Caco-2 (cell line): ENCODE measurements around the gene CALHM3. TPM values are rescaled to one million over a fixed set of nuclear protein-coding genes. Genes with fewer than 3 reads are reported as not detected.

ENCODE experiments used
- BruUV-seq: library from RNA; stranded (reverse); fragments of 400-500 nt; replicated peaks from 2 replicates; lab custom pipeline; 2021; lab: Mats Ljungman, UMichigan
- CTCF ChIA-PET: fragments of 300-600 bp; sonication (Branson Sonifier 250); formaldehyde crosslinking; loops from one replicate; lab custom pipeline; 2022; ENCODE audit warnings: antibody characterized with exemption; lab: Charles Lee
- POLR2A ChIA-PET: fragments of 300-600 bp; sonication (Branson Sonifier 250); formaldehyde crosslinking; loops from one replicate; lab custom pipeline; 2022; ENCODE audit warnings: antibody characterized with exemption; lab: Charles Lee
- DNase-seq, 2 experiments: peaks; one replicate each; pipeline versions ENCODE4 v3.0.0 to v3.0.0-alpha.2; 2020 to 2022
- H3K27me3 ChIP-seq: replicated peaks from 2 replicates; pipeline ENCODE4 v1.6.0; 2011; ENCODE audit warnings: low read length; ENCODE audit not compliant: control insufficient read depth, insufficient read depth
- H3K36me3 ChIP-seq: 2 replicates; pipeline ENCODE4 v1.5.1; 2011; ENCODE audit warnings: low read length; ENCODE audit not compliant: control insufficient read depth, insufficient read depth
- H3K4me1 ChIP-seq: fragments of 250-450 bp; sonication (Bioruptor Pico); 2 replicates; pipeline ENCODE4 v1.5.1; 2020; ENCODE audit warnings: mild to moderate bottlenecking
- H3K4me3 ChIP-seq: 2 replicates; pipeline ENCODE4 v1.5.1; 2011; ENCODE audit warnings: low read depth, mild to moderate bottlenecking, control low read depth, low read length
- H3K9me3 ChIP-seq: fragments of 250-450 bp; sonication (Bioruptor Pico); 2 replicates; pipeline ENCODE4 v1.5.1; 2020; ENCODE audit warnings: mild to moderate bottlenecking, moderate library complexity
- H3K27ac Mint-ChIP-seq: one replicate; pipeline ENCODE4 v1.8.0; 2022; ENCODE audit warnings: mixed read lengths; ENCODE audit not compliant: unreplicated experiment
- H3K27me3 Mint-ChIP-seq: one replicate; pipeline ENCODE4 v1.8.0; 2022; ENCODE audit warnings: mixed read lengths; ENCODE audit not compliant: insufficient read depth, unreplicated experiment
- H3K36me3 Mint-ChIP-seq: one replicate; pipeline ENCODE4 v1.8.0; 2022; ENCODE audit warnings: mild to moderate bottlenecking, mixed read lengths; ENCODE audit not compliant: insufficient read depth, unreplicated experiment
- H3K4me1 Mint-ChIP-seq: one replicate; pipeline ENCODE4 v1.8.0; 2022; ENCODE audit warnings: low read depth, mixed read lengths; ENCODE audit not compliant: unreplicated experiment
- H3K4me3 Mint-ChIP-seq: one replicate; pipeline ENCODE4 v1.8.0; 2022; ENCODE audit warnings: mild to moderate bottlenecking, moderate library complexity, mixed read lengths; ENCODE audit not compliant: unreplicated experiment
- H3K9me3 Mint-ChIP-seq: one replicate; pipeline ENCODE4 v1.8.0; 2022; ENCODE audit warnings: mixed read lengths; ENCODE audit not compliant: unreplicated experiment
- intact Hi-C: fragments of 100-400 bp; cut with micrococcal nuclease; formaldehyde crosslinking; loops from one replicate; pipeline ENCODE4 v1.10.0; 2022; ENCODE audit not compliant: unreplicated experiment
- total RNA-seq: library from RNA; stranded (reverse); gene quantifications from 2 replicates; pipeline ENCODE4 v1.2.3, GENCODE V29; 2022
- TF ChIP-seq, protein P1 (sequence below), 2 experiments: fragments of 200-600 bp in 1 of 2; IDR thresholded peaks; 1 replicate in 1 of 2; 2 replicates in 1 of 2; pipeline versions ENCODE4 v1.5.1 to v1.8.0; 2011 to 2022; ENCODE audit warnings: antibody characterized with exemption in 1 of 2, control low read depth in 1 of 2, inconsistent platforms in 1 of 2, low read depth in 1 of 2, low read length in 1 of 2, mild to moderate bottlenecking in 1 of 2, moderate library complexity in 1 of 2; ENCODE audit not compliant: insufficient read depth in 1 of 2, severe bottlenecking in 1 of 2, unreplicated experiment in 1 of 2

Gene CALHM3
- total RNA-seq, 1 experiment from 2014 or later, result 0.18 TPM

- no TSS peak for BruUV-seq
- H3K27me3 Mint-ChIP-seq, result no peaks in the 10 kb centered on the region
- intact Hi-C loops, result loop anchor here (5.0 kb wide), 1 partner anchor 67 kb away; no protein-coding TSS in a partner anchor
- H3K36me3 Mint-ChIP-seq, result no peaks in the 10 kb centered on the region
- Histone ChIP-seq H3K27me3 (no peaks in the 10 kb centered on the region), H3K36me3 (no peaks in the 10 kb centered on the region), H3K4me3 (no peak overlapping the region), H3K9me3 (no peaks in the 10 kb centered on the region), H3K4me1 (peaks cover 28% of the 10 kb centered on the region)
- DNase-seq, result no peak
- TF ChIP-seq, protein P1, sequence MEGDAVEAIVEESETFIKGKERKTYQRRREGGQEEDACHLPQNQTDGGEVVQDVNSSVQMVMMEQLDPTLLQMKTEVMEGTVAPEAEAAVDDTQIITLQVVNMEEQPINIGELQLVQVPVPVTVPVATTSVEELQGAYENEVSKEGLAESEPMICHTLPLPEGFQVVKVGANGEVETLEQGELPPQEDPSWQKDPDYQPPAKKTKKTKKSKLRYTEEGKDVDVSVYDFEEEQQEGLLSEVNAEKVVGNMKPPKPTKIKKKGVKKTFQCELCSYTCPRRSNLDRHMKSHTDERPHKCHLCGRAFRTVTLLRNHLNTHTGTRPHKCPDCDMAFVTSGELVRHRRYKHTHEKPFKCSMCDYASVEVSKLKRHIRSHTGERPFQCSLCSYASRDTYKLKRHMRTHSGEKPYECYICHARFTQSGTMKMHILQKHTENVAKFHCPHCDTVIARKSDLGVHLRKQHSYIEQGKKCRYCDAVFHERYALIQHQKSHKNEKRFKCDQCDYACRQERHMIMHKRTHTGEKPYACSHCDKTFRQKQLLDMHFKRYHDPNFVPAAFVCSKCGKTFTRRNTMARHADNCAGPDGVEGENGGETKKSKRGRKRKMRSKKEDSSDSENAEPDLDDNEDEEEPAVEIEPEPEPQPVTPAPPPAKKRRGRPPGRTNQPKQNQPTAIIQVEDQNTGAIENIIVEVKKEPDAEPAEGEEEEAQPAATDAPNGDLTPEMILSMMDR (IDR thresholded peaks at IDR 0.05; ENCODE audit: insufficient read depth in 1 of 2, low read depth in 1 of 2, low read length in 1 of 2, severe bottlenecking in 1 of 2, unreplicated experiment in 1 of 2), result no peak
- ChIA-PET POLR2A (interaction anchor here (0.6 kb wide), 1 partner anchor 39 kb away, joined by 3 read pairs; no protein-coding TSS in a partner anchor), CTCF (interaction anchor here (1.0 kb wide), 1 partner anchor 16 kb away, joined by 3 read pairs; no protein-coding TSS in a partner anchor)
- H3K9me3 Mint-ChIP-seq, result no peaks in the 10 kb centered on the region
- H3K27ac Mint-ChIP-seq, result no peak overlapping the region
- no peak overlapping the region for H3K4me3 Mint-ChIP-seq
- peaks cover 16% of the 10 kb centered on the region for H3K4me1 Mint-ChIP-seq
Observed at GRCh38 chr10:103510046-103510685, 31.1 kb upstream of the CALHM3 start.

- Histone ChIP-seq H3K4me1 (peaks cover 16% of the 10 kb centered on the region), H3K27me3 (no peaks in the 10 kb centered on the region), H3K4me3 (no peak overlapping the region), H3K36me3 (no peaks in the 10 kb centered on the region), H3K9me3 (no peaks in the 10 kb centered on the region)
- Mint-ChIP-seq H3K4me3 (no peak overlapping the region), H3K27ac (no peak overlapping the region), H3K4me1 (peaks cover 18% of the 10 kb centered on the region), H3K27me3 (peaks cover under 1% of the 10 kb centered on the region), H3K36me3 (no peaks in the 10 kb centered on the region), H3K9me3 (no peaks in the 10 kb centered on the region)
- DNase-seq, result peak; percentile 38 to 88
- BruUV-seq, result no TSS peak
- TF ChIP-seq, protein P1 (IDR thresholded peaks at IDR 0.05; ENCODE audit: insufficient read depth in 1 of 2, low read depth in 1 of 2, low read length in 1 of 2, severe bottlenecking in 1 of 2, unreplicated experiment in 1 of 2), result peak in 1 of 2 experiments; percentile 38
- POLR2A ChIA-PET, result no interaction called here
- CTCF ChIA-PET, result interaction anchor here (0.9 kb wide), 1 partner anchor 35 kb away, joined by 3 read pairs; no protein-coding TSS in a partner anchor
- intact Hi-C loops, result loop anchor here (5.0 kb wide), 1 partner anchor 85 kb away; no protein-coding TSS in a partner anchor
Observed at GRCh38 chr10:103507235-103508191, 28.5 kb upstream of the CALHM3 start.

- Histone ChIP-seq H3K27me3 (no peaks in the 10 kb centered on the region), H3K4me1 (peaks cover 2% of the 10 kb centered on the region; the same call in 1 of the 2 replicates), H3K9me3 (no peaks in the 10 kb centered on the region), H3K4me3 (no peak overlapping the region), H3K36me3 (no peaks in the 10 kb centered on the region)
- Mint-ChIP-seq H3K4me1 (peaks cover 7% of the 10 kb centered on the region), H3K4me3 (no peak overlapping the region), H3K9me3 (no peaks in the 10 kb centered on the region), H3K27me3 (peaks cover 3% of the 10 kb centered on the region), H3K36me3 (no peaks in the 10 kb centered on the region), H3K27ac (no peak overlapping the region)
- CTCF ChIA-PET, result interaction anchor here (1.1 kb wide), 1 partner anchor 118 kb away, joined by 3 read pairs; no protein-coding TSS in a partner anchor
- no TSS peak for BruUV-seq
- TF ChIP-seq, protein P1 (IDR thresholded peaks at IDR 0.05; ENCODE audit: insufficient read depth in 1 of 2, low read depth in 1 of 2, low read length in 1 of 2, severe bottlenecking in 1 of 2, unreplicated experiment in 1 of 2), result no peak
- intact Hi-C loops, result loop anchor here (5.0 kb wide), 1 partner anchor 86 kb away; no protein-coding TSS in a partner anchor
- DNase-seq, result no peak
- POLR2A ChIA-PET, result no interaction called here
Observed at GRCh38 chr10:103506061-103506460, 27.0 kb upstream of the CALHM3 start.
